Pons (tissue), 1 donor: ENCODE results near the gene PRELID1.
"Not testable (repeated sequence)": the region's sequence is repeated elsewhere in the genome, so short reads cannot be mapped to it uniquely, and the experiment has no call there.

Experiments used
- DNase-seq: peaks from one replicate; pipeline ENCODE4 v3.0.0-alpha.2; 2016; ENCODE audit warnings: low spot score

PRELID1 gene, protein sequence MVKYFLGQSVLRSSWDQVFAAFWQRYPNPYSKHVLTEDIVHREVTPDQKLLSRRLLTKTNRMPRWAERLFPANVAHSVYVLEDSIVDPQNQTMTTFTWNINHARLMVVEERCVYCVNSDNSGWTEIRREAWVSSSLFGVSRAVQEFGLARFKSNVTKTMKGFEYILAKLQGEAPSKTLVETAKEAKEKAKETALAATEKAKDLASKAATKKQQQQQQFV

DNA sequence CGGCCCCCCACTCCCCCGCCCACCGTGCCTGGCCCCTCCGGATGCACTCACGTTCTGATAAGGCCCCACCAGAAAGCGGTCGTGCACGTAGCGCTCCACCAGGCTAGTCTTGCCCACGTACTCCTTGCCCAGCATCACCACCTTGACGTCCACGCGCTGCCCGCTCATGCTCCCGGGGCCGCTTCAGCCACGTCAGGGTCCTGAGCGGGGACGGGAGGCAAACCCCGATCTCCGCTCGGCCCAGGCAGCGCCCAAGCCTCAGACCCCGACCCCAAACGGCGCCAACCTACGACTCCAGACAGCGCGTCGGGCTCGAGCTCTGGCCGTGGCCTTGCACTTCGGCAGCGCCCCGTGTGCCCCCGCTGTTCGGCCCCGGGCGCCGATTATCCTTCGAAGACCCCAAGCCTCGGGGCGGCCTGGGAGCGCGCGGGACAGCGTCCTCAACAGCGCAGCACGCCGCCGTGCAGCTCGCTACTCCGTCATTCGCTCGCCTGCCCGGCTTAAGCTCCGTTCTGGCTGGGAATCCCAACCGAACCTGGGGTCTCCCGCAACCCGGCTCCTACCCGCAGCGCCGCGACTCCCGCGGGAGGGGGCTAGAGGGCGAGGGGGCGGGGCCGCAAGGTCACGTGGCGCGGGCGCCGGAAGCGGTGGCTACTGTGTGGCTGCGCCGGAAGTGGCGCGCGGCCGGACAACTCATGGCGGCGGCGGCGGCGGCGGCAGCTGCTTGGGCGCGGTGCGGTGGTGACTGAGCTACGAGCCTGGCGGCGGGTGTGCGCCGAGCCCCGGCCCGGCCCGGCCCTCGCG, at the start of gene PRELID1, which contains the start of gene RAB24:
Gene PRELID1, plus strand, starts transcription at position 679 of the 804 bp plus-strand sequence. CDS start 187 bp downstream, outside the sequence.
Gene RAB24, minus strand, starts transcription at position 599 of the 804 bp plus-strand sequence. Its CDS starts 431 bp downstream, at position 168.
- peak; percentile 68 for DNase-seq

DNA sequence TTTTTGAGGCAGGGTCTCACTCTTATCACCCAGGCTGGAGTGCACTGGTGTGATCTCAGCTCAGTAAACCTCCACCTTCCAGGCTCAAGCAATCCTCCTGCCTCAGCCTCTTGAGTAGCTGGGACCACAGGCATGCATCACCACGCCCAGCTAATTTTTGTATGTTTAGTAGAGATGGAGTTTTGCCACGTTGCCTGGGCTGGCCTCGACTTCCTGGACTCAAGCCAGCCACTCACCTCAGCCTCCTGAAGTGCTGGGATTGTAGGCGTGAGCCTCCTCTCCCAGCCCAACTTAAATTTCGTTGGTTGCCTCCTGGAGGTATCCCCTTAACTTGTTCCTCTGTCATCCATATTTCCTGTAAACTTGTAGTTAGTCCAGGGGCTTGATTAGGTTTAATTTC, 47.3 kb upstream of the PRELID1 start:
- DNase-seq = no peak

DNA sequence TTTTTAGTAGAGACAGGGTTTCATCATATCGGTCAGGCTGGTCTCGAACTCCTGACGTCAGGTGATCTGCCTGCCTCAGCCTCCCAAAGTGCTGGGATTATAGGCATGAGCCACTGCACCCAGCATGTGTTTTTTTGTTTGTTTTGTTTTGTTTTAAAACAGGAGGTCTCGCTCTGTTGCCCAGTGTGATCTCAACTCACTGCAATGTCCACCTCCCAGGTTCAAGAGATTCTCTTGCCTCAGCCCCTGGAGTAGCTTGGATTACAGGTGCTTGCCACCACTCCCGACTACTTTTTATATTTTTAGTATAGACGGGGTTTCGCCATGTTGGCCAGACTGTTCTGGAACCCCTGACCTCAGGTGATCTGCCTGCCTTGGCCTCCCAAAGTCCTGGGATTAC, 44.9 kb upstream of the PRELID1 start:
- not testable (repeated sequence) for DNase-seq

DNA sequence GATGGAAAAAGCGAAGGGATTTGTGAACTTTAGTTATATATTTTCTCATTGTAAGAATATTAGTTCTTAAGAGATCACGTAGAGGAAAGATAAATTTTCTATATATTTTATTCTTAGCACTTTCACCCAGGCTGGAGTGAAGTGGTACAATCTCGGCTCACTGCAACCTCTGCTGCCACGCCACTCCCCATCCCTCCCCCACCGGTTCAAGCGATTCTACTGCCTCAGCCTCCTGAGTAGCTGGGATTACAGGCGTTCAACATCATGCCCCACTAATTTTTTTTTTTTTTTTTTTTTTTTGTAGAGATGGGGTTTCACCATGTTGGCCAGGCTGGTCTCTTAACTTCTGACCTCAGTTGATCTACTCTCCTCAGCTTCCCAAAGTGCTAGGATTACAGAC, 42.6 kb upstream of the PRELID1 start:
- no peak for DNase-seq

DNA sequence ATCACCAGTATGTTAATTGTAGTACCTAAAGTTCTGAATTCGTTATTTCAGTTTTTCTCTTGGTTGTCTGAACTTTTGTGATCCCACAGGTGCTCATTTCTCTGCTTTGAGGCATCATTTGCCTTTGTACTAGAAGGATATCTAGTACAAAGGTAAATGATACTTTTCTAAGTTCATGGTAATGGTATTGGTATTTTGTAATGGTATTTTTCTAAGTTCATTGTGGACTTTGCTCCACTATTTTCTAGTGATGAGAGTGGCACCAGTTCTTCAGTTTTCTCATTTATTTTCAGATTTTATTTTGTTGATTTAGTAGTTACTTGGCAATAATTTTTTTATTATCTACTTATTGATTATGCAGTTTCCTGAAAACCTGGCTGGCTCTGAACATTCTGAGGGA, 42.1 kb upstream of the PRELID1 start:
- DNase-seq = no peak

DNA sequence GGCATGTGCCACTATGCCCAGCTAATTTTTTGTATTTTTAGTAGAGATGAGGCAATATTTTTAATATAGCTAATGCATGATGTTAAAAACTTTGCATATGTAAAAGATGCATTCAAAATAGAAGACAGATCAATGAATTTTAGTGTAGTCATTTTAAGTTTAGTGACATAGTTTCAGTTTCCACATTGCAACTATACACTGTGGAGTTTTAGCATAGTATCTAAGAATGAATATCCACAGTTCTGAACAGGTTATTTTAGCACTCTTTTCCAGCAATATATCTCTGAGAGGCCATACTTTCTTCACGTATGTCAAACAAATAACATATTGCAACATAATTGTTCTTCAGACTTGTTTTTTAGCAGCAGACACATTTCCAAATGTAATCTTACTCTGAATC, 39.4 kb upstream of the PRELID1 start:
- DNase-seq = no peak

DNA sequence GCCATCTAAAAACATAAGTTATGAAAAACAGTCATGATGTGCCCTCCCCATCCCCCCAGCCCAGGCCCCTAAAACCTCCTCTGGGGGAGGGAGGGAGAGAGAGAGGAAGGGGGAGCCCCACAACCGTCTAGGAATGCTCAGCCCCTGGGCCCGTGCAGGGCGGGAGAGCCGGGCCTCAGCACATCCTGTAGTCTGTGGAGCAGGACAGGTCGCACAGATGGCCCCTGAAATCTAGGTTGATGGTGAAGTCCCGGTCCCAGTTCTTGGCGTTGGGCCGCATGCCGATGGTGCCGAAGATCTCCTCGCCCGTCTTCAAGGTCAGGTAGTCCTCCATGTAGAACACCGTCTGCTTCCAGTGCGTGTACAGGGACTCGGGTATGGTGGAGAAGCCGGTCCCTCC, 38.2 kb upstream of the PRELID1 start:
- no peak for DNase-seq

DNA sequence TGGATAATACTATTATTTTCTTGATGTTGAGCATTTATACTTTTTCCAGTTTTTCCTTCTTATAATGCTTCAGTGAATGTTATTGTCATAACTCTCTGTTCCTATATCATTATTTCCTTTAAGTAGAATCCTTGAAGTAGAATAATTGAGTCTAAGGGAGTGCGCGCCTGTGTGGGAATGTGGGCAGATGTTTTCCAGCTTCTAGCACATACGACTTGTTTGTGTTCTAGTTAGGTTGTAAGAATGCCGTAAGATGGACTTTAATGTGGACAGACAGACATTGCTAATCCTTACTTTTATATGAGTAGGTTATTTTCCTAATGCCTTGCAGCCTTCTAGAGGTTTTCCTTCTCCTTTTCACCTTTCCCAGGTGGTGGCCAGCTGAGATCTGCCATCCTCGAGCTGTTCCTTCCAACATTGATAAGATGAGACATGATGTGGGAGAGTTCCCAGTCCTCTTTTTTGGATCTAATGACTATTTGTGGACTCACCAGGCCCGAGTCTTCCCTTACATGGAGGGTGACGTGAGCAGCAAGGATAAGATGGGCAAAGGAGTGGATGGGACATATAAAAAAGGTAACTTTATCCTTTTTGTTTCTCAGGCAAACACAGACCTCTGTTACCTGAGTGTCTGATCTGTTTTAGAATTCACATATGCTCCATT, 34.2 kb upstream of the PRELID1 start:
- DNase-seq = no peak

DNA sequence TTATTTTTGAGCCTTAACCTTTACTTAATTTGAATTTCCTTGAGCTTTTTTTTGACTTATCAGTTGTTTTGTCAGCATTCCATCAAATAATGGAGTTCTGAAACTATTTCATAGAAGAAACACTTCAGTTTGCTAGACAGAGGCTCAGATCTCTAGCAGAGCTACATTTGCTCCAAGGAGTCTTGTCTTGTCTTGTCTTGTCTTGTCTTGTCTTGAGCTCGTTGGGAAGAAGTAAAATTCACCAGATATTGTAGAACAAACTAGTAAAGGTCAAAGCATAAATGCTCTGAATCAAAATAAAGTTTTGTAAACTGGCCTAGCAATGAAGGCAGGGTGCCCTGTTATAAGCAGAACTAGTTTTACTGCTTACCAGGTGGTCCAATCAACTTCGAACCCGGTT, 33.6 kb upstream of the PRELID1 start:
- DNase-seq = no peak

DNA sequence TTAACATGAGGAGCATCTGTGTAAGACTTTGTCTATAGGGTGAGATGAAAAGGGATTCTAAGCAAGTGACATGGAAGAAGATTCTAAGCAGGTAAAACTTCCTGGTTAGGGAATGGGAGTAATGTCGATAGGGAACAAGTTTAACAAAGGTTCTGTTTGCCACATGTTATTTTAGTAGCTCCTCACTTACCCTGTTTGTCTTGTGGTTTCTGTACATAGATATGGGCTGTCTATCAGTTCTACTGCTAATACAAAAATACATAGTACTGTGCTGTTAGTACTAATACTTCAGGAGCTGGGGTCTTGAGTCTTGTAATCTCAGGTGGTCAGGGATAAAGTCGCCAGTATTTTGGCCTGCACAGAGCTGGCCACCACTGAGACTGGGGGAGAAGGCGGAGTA, 32.9 kb upstream of the PRELID1 start:
- no peak for DNase-seq

DNA sequence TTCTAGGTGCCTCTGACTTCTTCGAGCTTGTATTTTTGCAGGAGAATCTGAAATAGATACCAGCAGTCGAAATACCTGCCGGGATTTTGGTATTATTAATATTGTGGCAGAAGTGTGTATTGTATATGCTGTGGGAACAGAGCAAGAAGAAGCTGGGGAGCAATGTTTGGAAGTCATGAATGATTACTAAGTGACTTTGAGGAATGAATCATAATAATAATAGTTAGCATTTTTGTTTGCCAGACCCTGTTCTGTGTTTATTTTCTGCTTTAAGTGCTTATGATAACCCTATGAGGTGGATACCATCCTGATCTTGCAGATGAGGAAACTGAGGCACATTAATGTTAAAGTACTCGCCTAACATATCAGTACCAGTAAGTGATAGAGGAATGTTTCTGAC, 32.5 kb upstream of the PRELID1 start:
- no peak for DNase-seq

DNA sequence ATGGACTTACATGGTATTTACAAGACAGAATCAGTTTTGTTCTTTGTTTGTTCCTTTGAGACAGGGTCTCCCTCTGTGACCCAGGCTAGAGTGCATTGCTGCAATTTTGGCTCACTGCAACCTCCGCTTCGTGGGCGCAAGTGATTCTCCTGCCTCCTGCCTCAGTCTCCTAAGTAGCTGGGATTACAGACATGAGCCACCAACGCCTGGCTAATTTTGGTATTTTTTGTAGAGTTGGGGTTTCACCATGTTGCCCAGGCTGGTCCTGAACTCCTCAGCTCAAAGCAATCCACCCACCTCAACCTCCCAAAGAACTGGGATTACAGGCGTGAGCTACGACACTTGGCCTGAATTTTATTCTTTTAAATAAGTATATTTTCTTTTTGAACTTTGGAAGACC, 27.7 kb upstream of the PRELID1 start:
- DNase-seq = no peak

DNA sequence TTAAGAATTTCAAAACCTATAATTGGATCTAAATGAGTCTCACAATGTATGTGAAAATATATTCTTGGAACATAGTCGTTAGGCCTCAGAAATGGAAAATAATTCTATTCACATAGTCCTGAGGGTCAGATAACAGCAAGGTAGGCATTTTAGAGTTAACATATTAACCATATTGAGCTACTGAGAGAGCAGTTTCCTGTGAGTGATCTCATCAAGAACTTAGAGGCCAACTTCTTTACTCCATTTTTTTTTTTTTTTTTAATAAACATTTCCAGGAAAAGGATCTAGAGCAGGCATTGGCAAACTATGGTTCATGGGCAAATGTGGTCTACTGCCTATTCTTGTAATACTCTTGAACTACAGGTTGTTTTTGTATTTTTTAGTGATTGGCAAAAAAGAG, 26.7 kb upstream of the PRELID1 start:
- no peak for DNase-seq

DNA sequence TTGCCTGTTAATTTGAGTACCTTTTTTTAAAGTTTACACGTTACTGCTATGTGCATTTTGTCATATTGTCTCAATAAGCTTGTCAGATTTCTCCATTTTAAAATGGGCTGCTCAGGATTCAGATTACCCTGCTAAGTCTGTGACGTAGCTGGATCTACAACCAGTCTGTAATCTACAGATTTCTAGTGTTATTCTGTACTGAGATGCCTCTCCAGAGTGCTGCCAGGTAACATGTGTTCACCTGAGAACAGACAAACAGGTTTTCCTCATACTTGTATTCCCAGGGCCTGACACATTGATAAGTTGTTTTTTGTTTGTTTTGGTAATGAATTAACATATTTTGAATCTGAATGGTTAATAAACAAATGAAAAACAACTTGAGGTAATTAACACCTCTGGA, 15.4 kb upstream of the PRELID1 start:
- no peak for DNase-seq

DNA sequence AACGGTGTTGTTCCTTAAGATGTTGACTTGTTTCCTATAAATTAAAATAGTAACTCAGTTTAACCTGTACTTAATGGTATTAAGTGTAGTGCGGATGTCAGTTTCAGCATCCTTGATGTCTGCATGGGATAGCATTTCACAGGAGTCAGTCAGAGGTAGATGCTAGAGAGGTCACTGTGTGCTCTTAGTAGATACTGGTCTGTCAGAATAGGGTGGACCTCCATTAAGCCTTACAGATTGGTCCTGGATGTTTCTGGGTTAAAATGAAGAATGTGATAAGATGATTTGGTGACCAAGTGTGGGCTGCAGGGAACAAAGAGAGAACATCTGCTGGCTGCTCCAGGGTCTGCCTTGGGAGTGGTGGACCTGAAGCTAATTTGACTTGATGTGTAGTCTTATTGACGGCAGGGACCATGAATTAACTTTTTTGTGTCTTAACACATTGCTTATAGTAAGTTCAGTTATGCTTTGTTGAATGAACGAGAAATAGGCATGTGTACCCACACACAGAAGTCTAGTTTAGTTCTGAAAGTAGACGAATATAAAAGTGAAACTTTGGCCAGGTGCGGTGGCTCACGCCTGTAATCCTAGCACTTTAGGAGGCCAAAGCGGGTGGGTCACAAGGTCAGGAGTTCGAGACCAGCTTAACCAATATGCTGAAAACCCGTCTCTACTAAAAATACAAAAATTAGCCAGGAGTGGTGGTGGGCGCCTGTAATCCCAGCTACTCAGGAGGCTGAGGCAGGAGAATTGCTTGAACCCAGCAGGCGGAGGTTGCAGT, 12.6 kb upstream of the PRELID1 start:
- no peak for DNase-seq

DNA sequence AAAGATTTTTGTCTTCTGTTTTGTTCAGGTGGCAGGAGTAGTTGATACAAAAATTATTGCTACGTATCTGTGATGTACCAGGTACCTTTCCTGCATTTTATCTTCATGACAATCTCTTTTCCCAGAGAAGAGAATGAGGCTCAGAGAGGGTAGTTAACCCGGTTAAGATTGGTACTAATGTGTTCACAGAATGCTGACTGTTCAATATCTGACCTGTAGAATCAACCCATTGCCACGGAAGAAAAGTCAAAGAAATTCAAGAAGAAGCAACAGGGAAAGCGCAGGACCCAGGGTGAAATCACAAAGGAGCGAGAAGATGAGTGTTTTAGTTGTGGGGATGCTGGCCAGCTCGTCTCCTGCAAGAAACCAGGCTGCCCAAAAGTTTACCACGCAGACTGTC, 11.9 kb upstream of the PRELID1 start:
- DNase-seq = no peak

DNA sequence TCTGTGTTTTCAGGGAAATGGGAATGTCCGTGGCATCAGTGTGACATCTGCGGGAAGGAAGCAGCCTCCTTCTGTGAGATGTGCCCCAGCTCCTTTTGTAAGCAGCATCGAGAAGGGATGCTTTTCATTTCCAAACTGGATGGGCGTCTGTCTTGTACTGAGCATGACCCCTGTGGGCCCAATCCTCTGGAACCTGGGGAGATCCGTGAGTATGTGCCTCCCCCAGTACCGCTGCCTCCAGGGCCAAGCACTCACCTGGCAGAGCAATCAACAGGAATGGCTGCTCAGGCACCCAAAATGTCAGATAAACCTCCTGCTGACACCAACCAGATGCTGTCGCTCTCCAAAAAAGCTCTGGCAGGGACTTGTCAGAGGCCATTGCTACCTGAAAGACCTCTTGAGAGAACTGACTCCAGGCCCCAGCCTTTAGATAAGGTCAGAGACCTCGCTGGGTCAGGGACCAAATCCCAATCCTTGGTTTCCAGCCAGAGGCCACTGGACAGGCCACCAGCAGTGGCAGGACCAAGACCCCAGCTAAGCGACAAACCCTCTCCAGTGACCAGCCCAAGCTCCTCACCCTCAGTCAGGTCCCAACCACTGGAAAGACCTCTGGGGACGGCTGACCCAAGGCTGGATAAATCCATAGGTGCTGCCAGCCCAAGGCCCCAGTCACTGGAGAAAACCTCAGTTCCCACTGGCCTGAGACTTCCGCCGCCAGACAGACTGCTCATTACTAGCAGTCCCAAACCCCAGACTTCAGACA, 9.6 kb upstream of the PRELID1 start:
- no peak for DNase-seq

DNA sequence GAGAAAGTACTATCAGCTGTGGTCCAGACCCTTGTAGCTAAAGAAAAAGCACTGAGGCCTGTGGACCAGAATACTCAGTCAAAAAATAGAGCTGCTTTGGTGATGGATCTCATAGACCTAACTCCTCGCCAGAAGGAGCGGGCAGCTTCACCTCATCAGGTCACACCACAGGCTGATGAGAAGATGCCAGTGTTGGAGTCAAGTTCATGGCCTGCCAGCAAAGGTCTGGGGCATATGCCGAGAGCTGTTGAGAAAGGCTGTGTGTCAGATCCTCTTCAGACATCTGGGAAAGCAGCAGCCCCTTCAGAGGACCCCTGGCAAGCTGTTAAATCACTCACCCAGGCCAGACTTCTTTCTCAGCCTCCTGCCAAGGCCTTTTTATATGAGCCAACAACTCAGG, 9.0 kb upstream of the PRELID1 start:
- no peak for DNase-seq

DNA sequence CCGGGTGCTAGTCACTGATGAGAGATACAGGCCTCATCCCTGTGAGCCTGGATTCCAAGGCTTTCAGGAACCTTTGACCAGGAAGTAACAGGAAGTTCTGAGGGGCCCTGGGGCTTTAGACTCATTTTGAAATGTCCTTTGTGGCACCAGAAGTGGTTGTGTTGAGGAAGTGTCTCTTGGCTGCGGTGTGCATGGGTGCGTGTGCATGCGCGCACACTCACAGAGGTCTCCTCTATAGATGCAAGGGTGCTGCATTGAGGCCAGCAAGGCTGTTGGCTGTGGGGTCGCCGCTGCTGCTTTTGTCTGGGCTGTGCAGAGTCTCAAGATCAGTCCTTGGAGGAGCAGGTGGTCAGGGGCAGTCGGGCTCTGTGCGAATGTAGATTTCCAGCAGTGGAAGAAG, 7.7 kb upstream of the PRELID1 start:
- no peak for DNase-seq

DNA sequence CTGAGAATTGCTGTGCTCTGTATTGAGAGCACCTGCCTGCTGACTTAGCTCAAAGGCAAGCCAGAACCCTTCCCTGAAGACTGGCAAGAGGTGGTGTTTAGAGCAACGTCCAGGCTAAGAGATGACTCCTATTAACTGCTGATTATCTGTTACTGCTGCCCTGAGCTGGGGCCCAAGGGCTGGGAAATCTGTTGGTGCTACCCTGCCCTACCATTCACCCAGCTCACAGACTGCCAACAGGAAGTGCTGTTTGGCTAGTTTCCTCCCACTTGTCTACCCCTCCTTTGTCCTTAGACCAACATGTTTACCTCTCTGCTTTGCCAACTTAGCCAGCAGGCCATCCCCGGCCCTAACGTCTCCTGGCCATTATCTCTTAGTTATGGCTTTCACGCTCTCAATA, 7.0 kb upstream of the PRELID1 start:
- no peak for DNase-seq

DNA sequence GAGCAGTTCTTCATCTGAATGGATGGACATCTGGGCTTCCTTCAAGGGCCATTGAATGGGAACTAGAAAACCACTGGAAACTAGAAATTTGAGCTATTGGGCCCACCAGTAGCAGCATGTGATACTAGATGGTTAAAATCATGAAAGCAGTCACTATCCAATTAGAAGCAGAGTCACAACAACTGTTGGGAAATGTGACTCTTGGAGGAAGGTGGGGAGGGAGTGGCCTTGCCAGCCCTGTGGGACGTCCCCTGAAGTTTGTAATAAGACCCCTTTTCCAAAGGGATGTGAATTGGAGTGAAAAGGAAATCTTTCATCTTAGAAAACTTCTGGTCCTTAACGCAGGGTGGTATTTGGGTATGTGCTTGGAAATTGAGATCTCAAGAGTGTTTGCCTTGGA, 5.7 kb upstream of the PRELID1 start:
- DNase-seq = no peak

DNA sequence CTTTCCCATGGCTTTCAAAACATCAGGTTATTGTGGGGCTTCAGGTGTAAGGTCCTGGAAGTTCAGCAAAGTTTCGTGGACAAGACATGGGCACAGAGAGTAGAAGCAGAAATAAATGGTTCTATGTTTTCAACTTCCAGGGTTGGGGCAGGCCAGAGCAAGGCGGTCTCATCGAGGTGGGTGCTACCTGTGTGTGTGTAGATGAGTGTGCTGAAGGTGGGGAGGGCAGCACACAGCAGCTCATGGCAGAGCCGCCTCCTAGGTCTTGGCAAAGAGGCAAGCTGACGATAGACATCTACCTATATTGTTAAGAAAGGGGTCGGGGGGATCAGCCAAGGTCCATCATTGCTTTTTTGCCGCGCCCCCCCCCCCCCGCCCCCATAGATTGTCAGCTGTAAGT, 3.9 kb upstream of the PRELID1 start:
- no peak for DNase-seq
